Mesodermal cell (in vitro differentiated cells): ENCODE results near the gene CR2.
"Not testable (repeated sequence)": the region's sequence is repeated elsewhere in the genome, so short reads cannot be mapped to it uniquely, and the experiment has no call there.

Experiments
- H3K27ac ChIP-seq: 2 replicates; pipeline ENCODE4 v1.7.0; 2013; ENCODE audit warnings: mild to moderate bottlenecking, low read depth, low read length, moderate library complexity; ENCODE audit not compliant: severe bottlenecking
- H3K36me3 ChIP-seq: 2 replicates; pipeline ENCODE4 v1.7.1; 2013; ENCODE audit warnings: mild to moderate bottlenecking, low read length, moderate library complexity; ENCODE audit not compliant: control insufficient read depth, insufficient read depth
- H3K4me1 ChIP-seq: one replicate; pipeline ENCODE4 v1.7.1; 2013; ENCODE audit warnings: mild to moderate bottlenecking, low read length; ENCODE audit not compliant: insufficient read depth, control insufficient read depth, poor library complexity, severe bottlenecking
- H3K4me3 ChIP-seq: 2 replicates; pipeline ENCODE4 v1.7.0; 2013; ENCODE audit warnings: low read length, control low read depth, mild to moderate bottlenecking; ENCODE audit not compliant: insufficient read depth, poor library complexity, severe bottlenecking; ENCODE audit errors: extremely low read depth
- H3K9me3 ChIP-seq: 2 replicates; pipeline ENCODE4 v1.7.1; 2013; ENCODE audit warnings: mild to moderate bottlenecking, low read length, moderate library complexity; ENCODE audit not compliant: control insufficient read depth
- WGBS, 2 experiments: methylation state at CpG; one replicate each; pipeline ENCODE4 v1.1.5; 2013; ENCODE audit warnings: missing lambda C conversion rate in 2 of 2; ENCODE audit not compliant: insufficient coverage in 2 of 2; 5-methylcytosine and 5-hydroxymethylcytosine counted together

CR2 gene

GRCh38 chr1:207423560-207424292 lies 30.4 kb upstream of the CR2 start:
- WGBS, 2 experiments: 83% methylated on average over 19 to 24 of the region's 28 CpGs
- no peak overlapping the region for H3K27ac ChIP-seq
- peaks cover 8% of the 10 kb centered on the region for H3K9me3 ChIP-seq
- no peaks in the 10 kb centered on the region for H3K4me1 ChIP-seq
- H3K36me3 ChIP-seq: no peaks in the 10 kb centered on the region
- no peak overlapping the region for H3K4me3 ChIP-seq

GRCh38 chr1:207424570-207425131 lies 29.5 kb upstream of the CR2 start:
- Histone ChIP-seq H3K9me3 (peaks cover 8% of the 10 kb centered on the region), H3K36me3 (no peaks in the 10 kb centered on the region), H3K27ac (no peak overlapping the region), H3K4me1 (no peaks in the 10 kb centered on the region), H3K4me3 (no peak overlapping the region)
- WGBS, 2 experiments: 89 to 91% methylated on average over 13 to 15 of the region's 17 CpGs

- Histone ChIP-seq H3K36me3 (no peaks in the 10 kb centered on the region), H3K4me1 (no peaks in the 10 kb centered on the region), H3K9me3 (peaks cover 8% of the 10 kb centered on the region), H3K27ac (no peak overlapping the region), H3K4me3 (no peak overlapping the region)
- WGBS, 2 experiments: 80% methylated on average over 1 of the region's 1 CpG
These were observed 26.1 kb upstream of the CR2 start for GRCh38 chr1:207427832-207428585.

GRCh38 chr1:207428783-207429182 lies 25.3 kb upstream of the CR2 start:
- Histone ChIP-seq H3K36me3 (no peaks in the 10 kb centered on the region), H3K4me3 (no peak overlapping the region), H3K4me1 (no peaks in the 10 kb centered on the region), H3K9me3 (peaks cover 8% of the 10 kb centered on the region), H3K27ac (no peak overlapping the region)
- WGBS, 2 experiments: 93 to 96% methylated on average over 1 to 2 of the region's 2 CpGs

GRCh38 chr1:207429963-207430362 lies 24.2 kb upstream of the CR2 start:
- 56 to 91% methylated on average over 2 of the region's 2 CpGs for WGBS, 2 experiments
- Histone ChIP-seq H3K4me1 (no peaks in the 10 kb centered on the region), H3K27ac (no peak overlapping the region), H3K4me3 (no peak overlapping the region), H3K9me3 (peaks cover 8% of the 10 kb centered on the region), H3K36me3 (no peaks in the 10 kb centered on the region)

GRCh38 chr1:207430602-207431001 lies 23.5 kb upstream of the CR2 start:
- 56 to 100% methylated on average over 1 of the region's 1 CpG for WGBS, 2 experiments
- Histone ChIP-seq H3K4me1 (no peaks in the 10 kb centered on the region), H3K4me3 (no peak overlapping the region), H3K9me3 (peaks cover 8% of the 10 kb centered on the region), H3K27ac (no peak overlapping the region), H3K36me3 (no peaks in the 10 kb centered on the region)

- Histone ChIP-seq H3K27ac (no peak overlapping the region), H3K4me1 (no peaks in the 10 kb centered on the region), H3K36me3 (no peaks in the 10 kb centered on the region), H3K4me3 (no peak overlapping the region), H3K9me3 (peaks cover 8% of the 10 kb centered on the region)
- no CpG with 5 or more reads among the region's 2 CpGs for WGBS, 2 experiments
These were observed 22.6 kb upstream of the CR2 start for GRCh38 chr1:207431508-207431907.

- Histone ChIP-seq H3K4me1 (no peaks in the 10 kb centered on the region), H3K27ac (no peak overlapping the region)
- 92 to 100% methylated on average over 2 of the region's 3 CpGs for WGBS, 2 experiments
These were observed 20.7 kb upstream of the CR2 start for GRCh38 chr1:207433435-207433834.

GRCh38 chr1:207436746-207437145 lies 17.4 kb upstream of the CR2 start:
- not testable (repeated sequence) for H3K27ac ChIP-seq, H3K9me3 ChIP-seq
- WGBS, 2 experiments: 87 to 93% methylated on average over 3 of the region's 3 CpGs

More at GRCh38 chr1:207433435-207433834, 20.7 kb upstream of the CR2 start:
- Histone ChIP-seq H3K4me3 (no peak overlapping the region), H3K36me3 (no peaks in the 10 kb centered on the region), H3K9me3 (no peaks in the 10 kb centered on the region)

GRCh38 chr1:207440626-207441025 lies 13.5 kb upstream of the CR2 start:
- Histone ChIP-seq H3K9me3 (no peaks in the 10 kb centered on the region), H3K27ac (no peak overlapping the region), H3K4me1 (no peaks in the 10 kb centered on the region), H3K4me3 (no peak overlapping the region), H3K36me3 (no peaks in the 10 kb centered on the region)
- WGBS, 2 experiments: 50% methylated on average over 1 of the region's 2 CpGs; no CpG with 5 or more reads in 1 of the 2 experiments

More at GRCh38 chr1:207436746-207437145, 17.4 kb upstream of the CR2 start:
- H3K4me1 ChIP-seq, H3K4me3 ChIP-seq, H3K36me3 ChIP-seq: not testable (repeated sequence)
